ENCODE results near the gene ARL5C. TPM values are rescaled to one million over a fixed set of nuclear protein-coding genes. Genes with fewer than 3 reads are reported as not detected.

ARL5C gene
- total RNA-seq, 1 experiment from 2014 or later: not detected

DNA sequence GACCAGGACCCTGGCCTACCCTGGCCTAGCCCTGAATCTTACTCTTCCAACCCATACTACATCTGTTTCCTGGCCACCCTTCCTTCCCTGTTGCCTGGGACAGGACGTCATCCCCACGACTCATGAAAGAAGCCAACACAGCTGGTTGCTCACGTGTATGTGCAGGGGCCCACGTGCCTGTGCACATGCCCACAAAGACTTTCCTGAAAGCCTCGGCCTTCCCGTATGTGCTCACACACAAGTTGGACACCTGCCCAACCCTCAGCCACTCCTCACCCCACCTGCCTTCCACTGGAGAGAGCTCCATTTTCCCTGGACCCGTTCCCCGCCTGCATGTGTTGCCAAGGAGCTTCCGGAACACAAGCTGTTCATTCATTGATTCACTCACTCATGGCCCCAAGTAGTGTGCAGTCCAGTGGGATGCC lies 21.5 kb downstream of the ARL5C start:
- H4K5ac ChIP-seq (ENCODE audit: insufficient read length, low read depth, low read length): no peak overlapping the region
- H4K8ac ChIP-seq (replicated peaks; ENCODE audit: insufficient read length, low read depth, low read length): no peak overlapping the region
- H3K27ac ChIP-seq (ENCODE audit: insufficient read length, low read depth, low read length): no peak overlapping the region
- no peak for DNase-seq
- H2BK20ac ChIP-seq (ENCODE audit: low read depth, low read length, poor library complexity, severe bottlenecking): no peak overlapping the region
- H3K56ac ChIP-seq (ENCODE audit: insufficient read length, low read depth, low read length): no peak overlapping the region
- no peak overlapping the region for H3K14ac ChIP-seq (ENCODE audit: insufficient read depth, low read length)
- H2BK120ac ChIP-seq (ENCODE audit: low read depth, low read length, poor library complexity, severe bottlenecking): no peak overlapping the region
- Mint-ChIP-seq H3K27ac (peak overlapping the region in 1 of 3 experiments; percentile 64; a peak in 1 of 7 replicates), H3K36me3 (ENCODE audit: insufficient read depth in 1 of 3, low read depth in 3 of 3) (no peaks in the 10 kb centered on the region), H3K4me1 (peaks cover 0 to 9% of the 10 kb centered on the region in 2 experiments; a peak in 2 of 4 replicates), H3K9me3 (no peaks in the 10 kb centered on the region; a peak in 1 of 5 replicates), H3K4me3 (no peak overlapping the region), H3K27me3 (ENCODE audit: low read depth) (peaks cover 13% of the 10 kb centered on the region)
- no peak overlapping the region for H4K91ac ChIP-seq (ENCODE audit: insufficient read length, low read depth, low read length)
- no peaks in the 10 kb centered on the region for H3K27me3 ChIP-seq (ENCODE audit: insufficient read depth, low read length)
- H3K9me3 ChIP-seq (ENCODE audit: control insufficient read depth, low read depth, low read length): no peaks in the 10 kb centered on the region
- no peak overlapping the region for H3K18ac ChIP-seq (ENCODE audit: insufficient read length, low read depth, low read length)
- TF ChIP-seq, protein P1, sequence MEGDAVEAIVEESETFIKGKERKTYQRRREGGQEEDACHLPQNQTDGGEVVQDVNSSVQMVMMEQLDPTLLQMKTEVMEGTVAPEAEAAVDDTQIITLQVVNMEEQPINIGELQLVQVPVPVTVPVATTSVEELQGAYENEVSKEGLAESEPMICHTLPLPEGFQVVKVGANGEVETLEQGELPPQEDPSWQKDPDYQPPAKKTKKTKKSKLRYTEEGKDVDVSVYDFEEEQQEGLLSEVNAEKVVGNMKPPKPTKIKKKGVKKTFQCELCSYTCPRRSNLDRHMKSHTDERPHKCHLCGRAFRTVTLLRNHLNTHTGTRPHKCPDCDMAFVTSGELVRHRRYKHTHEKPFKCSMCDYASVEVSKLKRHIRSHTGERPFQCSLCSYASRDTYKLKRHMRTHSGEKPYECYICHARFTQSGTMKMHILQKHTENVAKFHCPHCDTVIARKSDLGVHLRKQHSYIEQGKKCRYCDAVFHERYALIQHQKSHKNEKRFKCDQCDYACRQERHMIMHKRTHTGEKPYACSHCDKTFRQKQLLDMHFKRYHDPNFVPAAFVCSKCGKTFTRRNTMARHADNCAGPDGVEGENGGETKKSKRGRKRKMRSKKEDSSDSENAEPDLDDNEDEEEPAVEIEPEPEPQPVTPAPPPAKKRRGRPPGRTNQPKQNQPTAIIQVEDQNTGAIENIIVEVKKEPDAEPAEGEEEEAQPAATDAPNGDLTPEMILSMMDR (conservative IDR thresholded peaks at IDR 0.05): no peak
- H2AK5ac ChIP-seq (ENCODE audit: insufficient read length, low read length): no peak overlapping the region
- no peak overlapping the region for H3K4me2 ChIP-seq (ENCODE audit: insufficient read depth, insufficient read length, low read length)
- no peak overlapping the region for H3K9ac ChIP-seq (ENCODE audit: extremely low read depth, insufficient read length, low read length)
- H2BK12ac ChIP-seq (ENCODE audit: insufficient read length, low read depth, low read length): no peak overlapping the region
- no peaks in the 10 kb centered on the region for H3K79me1 ChIP-seq (ENCODE audit: insufficient read depth, low read depth, low read length, poor library complexity, severe bottlenecking)
- no peak overlapping the region for H2BK5ac ChIP-seq (ENCODE audit: insufficient read length, low read length)
- no peak overlapping the region for H2AFZ ChIP-seq (ENCODE audit: low read length)
- H3K4ac ChIP-seq (ENCODE audit: low read depth, low read length): no peak overlapping the region
- no CpG with 5 or more reads among the region's 9 CpGs for WGBS (ENCODE audit: extremely low coverage, insufficient read length, low lambda C conversion rate)
- H3T11ph ChIP-seq (ENCODE audit: low read length): no peak overlapping the region
- no peaks in the 10 kb centered on the region for H3K79me2 ChIP-seq (ENCODE audit: insufficient read depth, low read length)
- no peak overlapping the region for H3K23ac ChIP-seq (ENCODE audit: insufficient read length, low read depth, low read length)
- no peaks in the 10 kb centered on the region for H3K23me2 ChIP-seq (ENCODE audit: insufficient read length, low read depth, low read length, poor library complexity, severe bottlenecking)
- H2BK15ac ChIP-seq (ENCODE audit: low read depth, low read length): no peak overlapping the region
- no peaks in the 10 kb centered on the region for H4K20me1 ChIP-seq (ENCODE audit: control insufficient read depth, insufficient read depth, insufficient read length)
- H3K4me1 ChIP-seq (ENCODE audit: insufficient read depth, low read length): no peaks in the 10 kb centered on the region
